Nephron (organoid): ENCODE measurements around the gene CYSTM1.
A peak's percentile ranks its signal among the peaks of the same experiment; 100 is the strongest.

ENCODE experiments used
- H3K27ac Mint-ChIP-seq, 3 experiments: 2 replicates each; pipeline ENCODE4 v1.8.0; 2020; ENCODE audit warnings: mixed read lengths in 3 of 3, mild to moderate bottlenecking in 2 of 3, moderate library complexity in 1 of 3
- H3K27me3 Mint-ChIP-seq: 2 replicates; pipeline ENCODE4 v1.8.0; 2021; ENCODE audit warnings: low read depth, mild to moderate bottlenecking, moderate library complexity, mixed read lengths
- H3K36me3 Mint-ChIP-seq: 2 replicates; pipeline ENCODE4 v1.8.0; 2020; ENCODE audit warnings: low read depth, mixed read lengths
- H3K4me1 Mint-ChIP-seq: 2 replicates; pipeline ENCODE4 v1.8.0; 2020; ENCODE audit warnings: mixed read lengths
- H3K4me3 Mint-ChIP-seq, 3 experiments: 2 replicates each; pipeline ENCODE4 v1.8.0; 2020; ENCODE audit warnings: mild to moderate bottlenecking in 3 of 3, mixed read lengths in 3 of 3, moderate library complexity in 2 of 3
- H3K9me3 Mint-ChIP-seq: 2 replicates; pipeline ENCODE4 v1.8.0; 2020; ENCODE audit warnings: mixed read lengths
- CTCF ChIP-seq, 3 experiments: fragments of 200-600 bp; sonication (generic); IDR thresholded peaks; one replicate each; pipeline ENCODE4 v1.5.0; 2021; ENCODE audit warnings: antibody characterized with exemption in 3 of 3; ENCODE audit not compliant: unreplicated experiment in 3 of 3

The CYSTM1 gene

DNA sequence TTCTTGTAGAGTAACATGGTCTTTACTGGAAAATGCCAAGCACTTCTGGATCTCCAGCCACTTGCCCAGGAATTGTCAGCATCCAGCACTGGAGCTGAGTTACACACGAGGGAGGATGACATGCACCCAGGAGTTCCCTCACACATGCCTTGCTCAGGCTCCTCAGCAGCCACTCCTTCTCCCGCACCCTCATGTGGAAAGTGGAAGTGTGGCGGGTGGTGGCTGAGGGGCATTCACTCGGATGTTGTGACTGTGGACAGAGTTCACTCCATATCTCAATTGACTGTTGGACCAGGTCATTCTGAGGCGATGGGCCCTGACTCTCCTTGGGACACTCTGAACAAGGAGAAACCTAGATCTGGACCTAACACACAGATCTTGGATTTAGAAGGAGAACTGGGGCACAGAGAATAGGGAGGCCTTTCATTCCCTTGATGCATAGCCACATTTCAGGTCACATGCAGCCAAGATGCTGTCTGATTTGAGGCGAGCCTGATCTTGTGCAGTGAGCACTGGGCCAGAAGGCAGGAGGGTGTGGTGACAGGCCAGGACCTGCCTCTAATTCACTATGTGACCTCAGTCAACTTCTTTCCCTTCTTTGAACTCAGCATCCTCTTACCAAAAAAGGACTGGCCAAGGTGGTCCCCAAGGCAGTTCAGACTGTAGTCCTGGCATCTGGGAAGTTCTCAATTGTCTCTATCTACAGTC, 62.1 kb downstream of the CYSTM1 start:
- Mint-ChIP-seq H3K4me1 (peaks cover 13% of the 10 kb centered on the region), H3K36me3 (no peaks in the 10 kb centered on the region), H3K27ac (no peak overlapping the region), H3K27me3 (peaks cover 3% of the 10 kb centered on the region), H3K4me3 (no peak overlapping the region), H3K9me3 (no peaks in the 10 kb centered on the region)
- no peak for TF ChIP-seq CTCF (IDR thresholded peaks at IDR 0.05; ENCODE audit: unreplicated experiment in 3 of 3)

- Mint-ChIP-seq H3K27me3 (peaks cover 3% of the 10 kb centered on the region), H3K9me3 (no peaks in the 10 kb centered on the region), H3K27ac (no peak overlapping the region), H3K36me3 (no peaks in the 10 kb centered on the region), H3K4me3 (no peak overlapping the region), H3K4me1 (peaks cover 17% of the 10 kb centered on the region)
- no peak for TF ChIP-seq CTCF (IDR thresholded peaks at IDR 0.05; ENCODE audit: unreplicated experiment in 3 of 3)
Observed at GRCh38 chr5:140238756-140239155, 63.8 kb downstream of the CYSTM1 start.

GRCh38 chr5:140239461-140239860, 64.5 kb downstream of the CYSTM1 start:
- Mint-ChIP-seq H3K9me3 (no peaks in the 10 kb centered on the region), H3K36me3 (peaks cover 2% of the 10 kb centered on the region), H3K4me1 (peaks cover 19% of the 10 kb centered on the region), H3K4me3 (no peak overlapping the region), H3K27me3 (peaks cover 3% of the 10 kb centered on the region), H3K27ac (no peak overlapping the region)
- TF ChIP-seq CTCF (IDR thresholded peaks at IDR 0.05; ENCODE audit: unreplicated experiment in 3 of 3) = no peak

GRCh38 chr5:140239939-140240700, 65.1 kb downstream of the CYSTM1 start:
- H3K4me3 Mint-ChIP-seq = no peak overlapping the region
- peaks cover 26% of the 10 kb centered on the region for H3K4me1 Mint-ChIP-seq
- H3K36me3 Mint-ChIP-seq = peaks cover 5% of the 10 kb centered on the region
- TF ChIP-seq CTCF (IDR thresholded peaks at IDR 0.05; ENCODE audit: unreplicated experiment in 3 of 3) = peak; percentile 46 to 69 (median 69)
- peak overlapping the region in 2 of 3 experiments; percentile 46 to 70 for H3K27ac Mint-ChIP-seq
- peaks cover 3% of the 10 kb centered on the region for H3K27me3 Mint-ChIP-seq
- H3K9me3 Mint-ChIP-seq = no peaks in the 10 kb centered on the region

DNA sequence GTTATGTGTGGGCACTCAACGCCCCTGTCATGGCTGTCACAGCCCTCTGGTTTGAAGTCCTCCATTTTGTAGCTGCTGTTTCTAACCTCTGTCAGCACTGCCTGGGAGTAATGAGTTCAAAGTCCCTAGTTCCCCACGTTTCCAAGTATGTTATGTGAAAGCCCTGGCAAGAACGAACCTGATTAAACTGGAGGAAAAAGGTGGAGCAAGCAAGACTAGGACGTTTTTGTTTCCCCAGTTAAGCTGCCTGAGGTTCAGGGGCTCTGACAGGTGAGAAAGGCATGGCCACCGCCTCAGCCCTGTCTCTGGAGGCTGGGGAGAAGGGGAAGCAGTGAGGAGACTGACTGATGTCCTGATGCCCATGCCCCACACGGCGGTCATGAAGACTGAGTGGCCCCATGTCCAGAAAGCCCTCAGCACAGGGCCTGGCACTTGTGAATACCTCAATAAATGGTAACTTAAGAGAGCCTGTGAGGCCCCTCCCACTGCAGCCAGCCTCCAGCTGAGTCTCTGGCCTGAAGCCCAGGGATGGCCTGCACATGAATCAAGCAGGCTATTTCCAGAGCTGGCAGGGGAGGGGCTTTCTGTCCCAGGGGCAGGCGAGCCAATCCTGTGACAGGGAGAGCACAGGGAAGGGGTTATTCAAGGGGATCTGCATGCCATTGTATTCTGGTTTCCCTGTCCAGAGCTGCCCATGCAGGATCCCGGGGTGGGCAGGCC, 66.2 kb downstream of the CYSTM1 start:
- H3K9me3 Mint-ChIP-seq = no peaks in the 10 kb centered on the region
- peaks cover 33% of the 10 kb centered on the region for H3K4me1 Mint-ChIP-seq
- peaks cover 3% of the 10 kb centered on the region for H3K27me3 Mint-ChIP-seq
- TF ChIP-seq CTCF (IDR thresholded peaks at IDR 0.05; ENCODE audit: unreplicated experiment in 3 of 3) = no peak
- peak overlapping the region; percentile 76 to 95 (median 87) for H3K27ac Mint-ChIP-seq
- peaks cover 8% of the 10 kb centered on the region for H3K36me3 Mint-ChIP-seq
- H3K4me3 Mint-ChIP-seq = no peak overlapping the region
